ENCODE measurements around the gene PSMG4.

PSMG4 gene

DNA sequence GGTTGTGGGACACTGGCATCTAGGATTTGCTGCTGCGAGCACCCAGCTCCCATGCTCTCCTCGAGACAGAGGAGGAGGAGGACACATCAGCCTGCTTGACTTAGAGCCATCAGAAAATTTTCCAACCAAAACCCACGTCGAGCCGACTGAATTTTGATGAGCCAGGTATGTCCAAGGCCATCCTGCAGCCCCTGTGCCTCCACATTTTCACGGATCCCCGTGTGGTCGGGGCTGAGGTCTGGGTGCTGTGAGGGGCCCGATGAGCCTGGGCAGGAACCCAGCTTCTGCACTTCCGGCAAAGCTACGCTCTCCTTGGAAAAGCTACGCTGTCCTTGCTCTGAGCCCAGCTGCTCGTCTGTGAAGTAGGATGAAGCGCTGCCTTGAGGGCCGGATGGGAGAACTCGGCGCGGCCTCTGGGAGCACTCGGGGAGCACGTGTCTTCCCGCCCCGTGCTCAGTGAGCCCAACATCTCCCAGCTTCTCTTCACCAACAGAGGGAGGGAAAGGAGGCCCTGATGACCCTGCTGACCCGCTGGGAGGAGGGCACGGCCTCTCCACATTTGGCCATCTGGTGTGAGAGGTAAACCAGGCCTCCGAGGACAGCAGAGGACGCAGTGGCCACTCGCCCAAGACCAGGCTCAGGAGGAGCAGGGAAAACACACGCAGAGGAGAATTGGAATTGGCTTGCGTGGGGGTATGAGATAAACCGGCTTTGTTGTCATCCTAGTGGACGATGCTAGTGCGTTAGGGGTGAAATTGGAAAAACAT is 33.9 kb downstream of the PSMG4 start:
- DNase-seq, result no peak

DNA sequence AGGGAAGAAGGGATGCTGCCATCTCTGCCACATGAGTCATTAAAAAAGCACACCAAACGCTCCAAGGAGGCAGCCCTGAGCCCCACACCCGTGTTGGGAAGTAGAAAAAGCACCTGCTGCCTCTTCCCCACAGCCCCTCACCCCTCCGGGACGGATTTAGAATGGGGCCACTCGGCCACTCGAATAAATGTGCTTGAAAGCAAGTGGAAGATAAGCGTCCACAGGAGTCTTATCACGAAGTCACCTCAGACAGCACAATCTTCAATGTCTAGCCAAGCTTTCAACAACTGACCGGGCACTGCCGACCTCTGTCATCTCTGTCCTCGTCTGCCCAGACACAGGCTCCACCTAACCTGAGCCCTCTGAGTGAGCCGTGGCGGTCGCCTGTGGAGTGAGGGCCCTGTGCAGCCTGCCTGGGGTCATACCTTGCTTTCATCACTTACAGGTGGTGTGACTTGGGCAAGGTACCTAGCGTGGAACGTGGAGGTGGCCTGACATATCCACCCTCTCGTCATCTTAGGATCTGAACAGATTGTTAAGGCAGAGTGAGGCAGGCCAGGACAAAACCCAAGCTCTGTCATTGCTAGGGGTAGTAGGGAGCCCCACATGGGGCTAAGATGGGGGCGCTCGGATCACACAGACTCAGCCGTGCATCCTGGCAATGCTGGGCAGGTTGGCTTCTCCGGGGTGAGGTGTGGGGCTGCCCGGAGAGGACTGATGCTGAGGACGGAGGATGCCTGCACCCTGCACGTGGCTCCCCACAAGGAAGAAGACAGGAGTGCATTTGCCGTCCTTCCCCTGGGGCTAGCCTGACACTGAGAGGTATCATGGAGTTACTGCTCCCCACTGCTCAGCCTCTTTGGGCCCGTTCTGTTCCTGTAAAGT is 34.8 kb downstream of the PSMG4 start:
- DNase-seq, result no peak

DNA sequence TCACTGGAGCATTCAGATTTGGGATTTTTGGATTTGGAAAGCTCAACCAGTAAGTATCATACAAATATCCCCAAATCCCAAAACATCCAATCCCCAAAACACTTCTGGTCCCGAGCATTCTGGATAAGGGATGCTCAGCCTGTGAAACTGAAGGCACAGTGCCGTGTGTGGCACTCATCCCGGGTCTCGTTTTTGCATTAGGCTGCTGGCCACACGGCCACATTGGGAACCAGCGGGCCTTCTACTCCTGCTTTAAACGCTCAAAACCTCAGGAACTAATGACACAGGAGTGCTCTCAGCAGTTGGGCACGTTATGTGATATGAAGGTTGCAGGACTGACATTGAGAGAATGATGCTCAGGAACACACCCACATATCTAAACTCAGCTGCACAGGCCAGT is 35.6 kb downstream of the PSMG4 start:
- DNase-seq, result no peak

DNA sequence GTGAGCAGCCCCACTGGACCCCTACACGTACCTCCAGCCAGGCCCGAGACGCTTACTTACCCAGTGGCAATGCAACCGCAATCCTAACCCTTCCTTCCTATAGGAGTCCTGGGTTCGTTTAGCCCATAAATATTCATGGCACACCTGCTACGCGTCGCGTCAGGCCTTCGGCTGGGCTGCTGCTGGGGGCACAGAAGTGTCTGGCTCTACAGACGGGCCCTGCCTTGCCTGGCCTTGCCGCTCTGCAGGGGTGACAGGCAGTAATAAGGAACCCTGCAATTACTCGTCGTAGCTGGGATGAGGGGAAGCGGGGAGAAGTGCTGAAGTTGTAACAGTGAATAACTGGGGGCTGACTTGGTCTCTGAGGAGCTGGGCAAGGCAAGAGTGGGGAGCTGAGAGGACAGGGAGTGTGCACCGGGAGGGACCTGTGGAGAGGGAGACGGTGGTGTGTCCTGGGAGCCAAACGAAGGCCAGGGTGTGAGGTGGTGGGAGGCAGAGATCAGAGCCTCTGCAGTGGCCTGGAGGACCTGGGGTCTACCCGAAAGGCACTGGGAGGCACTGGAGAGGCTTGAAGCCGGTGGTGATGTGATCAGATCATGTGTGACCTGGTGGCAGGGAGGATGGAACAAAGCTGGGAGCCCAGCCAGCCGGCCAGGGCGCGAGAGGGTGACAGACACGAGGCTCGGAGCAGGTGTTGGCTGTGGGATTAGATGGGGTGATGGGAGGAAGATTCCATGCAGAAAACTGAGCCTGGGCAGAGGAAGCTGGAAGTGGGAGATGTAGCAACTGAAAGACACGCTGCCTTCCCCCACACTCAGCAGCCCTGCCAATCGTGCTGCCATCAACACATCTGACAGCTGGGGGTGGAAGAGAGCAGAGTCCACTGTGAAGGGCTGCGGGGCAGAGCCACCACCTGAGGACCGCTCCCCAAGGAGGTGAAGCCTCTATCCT is 36.4 kb downstream of the PSMG4 start:
- DNase-seq, result no peak

DNA sequence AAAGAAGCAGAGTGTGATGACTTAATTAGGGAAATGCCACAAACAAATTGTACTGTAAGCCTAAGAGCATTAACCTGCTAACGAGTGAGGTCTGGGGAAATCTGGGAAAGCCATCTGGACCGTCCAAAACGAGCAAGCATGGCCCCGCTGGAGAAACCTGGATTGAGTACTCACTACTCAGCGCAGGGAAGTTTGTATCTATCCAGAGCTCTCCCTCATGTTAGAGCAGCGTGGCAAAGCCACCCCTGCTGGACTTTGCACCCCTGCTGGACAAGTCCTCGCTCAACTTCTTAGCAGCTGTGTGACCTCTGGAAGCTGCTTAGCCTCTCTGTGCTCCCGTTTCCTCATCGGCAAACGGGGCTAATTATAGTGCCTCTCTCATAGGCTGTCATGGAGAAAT is 37.3 kb downstream of the PSMG4 start:
- no peak for DNase-seq

DNA sequence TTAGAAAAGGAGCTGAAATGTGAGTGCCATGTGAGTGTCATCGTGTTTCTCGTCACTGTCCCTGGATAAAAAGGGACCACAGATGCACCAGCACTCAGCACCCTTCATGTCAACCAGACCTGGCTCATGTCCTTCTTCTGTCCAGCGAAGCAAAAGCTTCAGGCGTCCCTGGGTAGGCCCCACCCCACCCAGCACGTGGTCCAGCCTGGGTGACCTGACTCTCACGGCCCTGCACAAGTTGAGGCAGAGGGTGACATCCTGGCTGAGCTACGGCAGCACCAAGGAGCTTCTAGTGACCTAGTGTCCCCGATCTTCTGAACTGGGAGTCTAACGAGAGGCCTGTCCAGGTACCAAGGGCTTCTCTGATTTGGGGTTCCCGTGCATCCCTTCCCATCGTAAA is 37.8 kb downstream of the PSMG4 start:
- DNase-seq, result no peak

DNA sequence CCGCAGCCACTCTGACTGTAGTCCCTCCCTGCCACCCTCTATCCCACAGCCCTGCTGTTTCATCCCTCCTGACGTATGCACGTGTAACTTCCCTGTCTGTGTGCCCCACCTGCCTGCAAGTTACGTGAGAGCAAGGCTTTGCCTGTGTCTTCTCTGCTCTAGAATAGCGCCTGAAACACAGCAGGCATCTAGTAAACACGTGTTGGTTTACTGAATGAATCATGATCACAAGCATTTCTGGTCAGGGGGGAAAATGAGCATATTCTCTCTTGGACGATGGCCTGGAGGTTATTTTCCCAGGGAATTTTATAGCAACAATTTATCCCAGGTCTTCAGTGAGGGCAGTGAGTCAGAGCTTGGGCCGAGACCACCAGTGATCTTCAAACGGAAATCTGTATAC is 38.3 kb downstream of the PSMG4 start:
- DNase-seq, result no peak

DNA sequence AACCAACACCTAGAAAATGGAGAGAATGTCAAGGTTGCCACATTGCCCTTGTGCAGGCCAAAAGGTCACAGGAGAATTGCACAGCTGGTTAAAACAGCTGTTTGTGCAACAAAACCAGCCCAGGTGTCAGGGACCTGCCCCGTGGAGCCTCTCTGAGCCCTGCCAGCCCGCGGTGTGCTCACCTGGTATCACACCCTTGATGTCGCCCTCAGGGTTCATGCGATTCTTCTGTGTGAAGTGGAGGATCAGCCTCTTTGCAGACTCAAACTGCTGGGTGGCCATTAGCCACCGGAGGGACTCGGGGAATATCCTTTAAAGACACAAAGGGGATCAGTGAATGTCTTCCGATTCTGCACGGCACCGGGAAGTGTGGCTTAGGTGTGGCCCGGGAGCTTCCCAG is 39.2 kb downstream of the PSMG4 start:
- no peak for DNase-seq

DNA sequence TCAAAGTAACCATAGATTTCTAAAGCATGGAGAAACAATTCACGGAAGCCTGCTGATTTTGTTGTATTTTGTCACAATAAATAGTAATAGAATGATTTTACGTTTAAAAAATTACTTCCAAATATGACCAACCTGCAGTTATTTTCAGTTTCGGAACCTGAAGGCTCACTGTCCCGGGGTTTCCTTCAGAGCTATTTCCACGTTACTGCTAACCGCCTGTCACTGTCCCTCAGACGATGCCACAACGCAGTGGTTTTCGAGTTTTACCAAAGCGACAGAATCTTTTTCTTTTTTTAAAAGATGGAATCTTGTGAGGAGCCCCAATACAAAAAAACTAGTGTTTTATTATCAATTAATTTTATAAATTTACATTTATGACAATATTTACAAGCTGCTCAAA is 40.5 kb downstream of the PSMG4 start:
- DNase-seq, result no peak

DNA sequence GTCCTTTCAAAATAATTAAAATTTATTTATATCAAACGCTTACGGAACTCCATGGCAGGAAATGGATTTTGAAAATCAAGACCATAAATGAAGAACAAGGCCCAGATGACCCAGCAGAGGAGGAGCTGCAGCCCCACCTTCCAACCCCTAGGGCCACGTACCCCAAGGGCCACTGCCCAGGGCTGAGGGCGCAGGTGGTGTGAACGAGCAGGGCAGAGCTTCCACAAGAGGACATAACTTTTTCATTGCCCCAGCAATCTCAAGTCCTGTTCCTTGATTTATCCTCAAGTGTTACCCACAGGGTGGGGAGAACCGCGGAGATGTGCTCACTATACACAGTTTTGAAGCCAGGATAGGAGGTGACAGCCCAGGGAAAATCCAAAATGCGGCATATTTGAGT is 42.8 kb downstream of the PSMG4 start:
- DNase-seq, result no peak

DNA sequence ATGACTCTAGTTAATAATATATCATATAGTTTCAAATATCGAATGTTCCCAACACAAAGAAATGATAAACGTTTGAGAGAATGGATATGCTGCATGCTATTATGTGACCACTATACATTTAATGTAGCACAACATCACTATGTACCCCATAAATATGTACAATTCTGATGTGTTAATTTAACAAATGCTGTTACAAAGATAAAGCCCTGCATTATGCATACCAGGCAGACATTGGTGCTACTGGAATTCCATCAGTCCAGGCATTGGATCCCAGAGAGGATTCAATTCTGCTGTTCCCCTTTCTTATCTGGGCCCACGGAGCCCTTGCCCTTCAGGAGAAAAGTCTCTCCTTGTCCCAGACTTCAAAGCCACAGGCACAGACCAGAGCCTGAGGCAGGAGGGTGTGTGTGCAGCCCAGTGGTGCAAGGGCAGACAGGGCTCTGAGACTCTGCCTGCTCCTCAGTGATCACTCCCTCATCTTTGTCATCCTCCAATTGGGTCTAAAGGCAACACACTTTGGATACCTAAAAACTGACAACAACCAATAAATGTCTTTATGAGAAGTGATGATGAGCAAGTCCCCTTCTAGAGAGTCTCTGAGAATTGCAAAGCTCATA is 45.2 kb downstream of the PSMG4 start:
- DNase-seq, result no peak

DNA sequence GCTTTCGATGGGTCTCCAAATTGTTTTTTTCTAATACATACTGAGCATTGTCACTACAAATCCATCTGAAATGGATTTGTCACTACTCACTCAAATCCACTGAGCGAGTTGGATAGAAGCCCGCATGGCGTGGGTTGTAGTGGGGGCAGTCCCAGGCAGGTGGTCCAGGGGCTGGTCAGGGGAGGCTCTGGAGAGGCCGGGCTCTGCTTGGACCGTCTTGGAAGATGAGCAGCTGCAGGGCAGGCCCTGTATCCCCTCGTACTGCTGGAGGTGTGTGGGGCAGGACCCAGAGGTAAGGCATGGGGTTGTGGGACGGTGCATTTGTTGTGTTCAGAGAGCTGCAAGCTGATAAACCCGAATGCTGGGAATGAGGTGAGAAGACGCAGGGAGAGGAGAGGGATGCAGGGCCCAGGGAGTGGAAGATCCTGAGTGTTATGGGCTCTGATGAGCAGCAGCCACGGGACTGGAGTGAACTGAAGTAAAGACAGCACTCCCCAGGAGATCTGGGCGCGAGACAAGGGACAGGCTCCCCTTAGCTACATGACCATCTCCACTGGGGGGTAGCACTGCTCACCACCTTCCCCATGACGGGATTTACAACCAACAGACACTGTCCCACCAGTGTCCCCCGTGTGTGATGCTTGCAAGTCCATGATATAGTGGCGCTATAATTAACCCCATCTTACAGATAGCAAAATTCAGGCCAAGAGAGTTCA is 45.9 kb downstream of the PSMG4 start:
- no peak for DNase-seq

DNA sequence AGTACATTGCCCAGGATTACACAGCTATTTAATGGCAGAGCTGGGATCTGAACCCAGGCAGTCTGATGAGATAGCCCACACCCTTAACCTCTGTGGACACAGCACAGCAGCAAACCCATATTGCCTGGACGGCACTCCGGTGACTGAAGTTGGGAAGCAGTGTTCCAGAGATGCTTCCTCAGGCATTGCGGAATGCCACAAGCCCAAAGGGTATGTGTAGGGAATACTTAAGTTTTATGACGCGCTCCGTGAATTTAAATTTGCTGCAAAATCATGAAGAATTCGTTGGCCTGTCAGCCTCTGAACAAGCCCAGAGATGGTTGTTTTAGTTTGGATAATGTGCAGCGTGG is 46.4 kb downstream of the PSMG4 start:
- DNase-seq, result no peak

DNA sequence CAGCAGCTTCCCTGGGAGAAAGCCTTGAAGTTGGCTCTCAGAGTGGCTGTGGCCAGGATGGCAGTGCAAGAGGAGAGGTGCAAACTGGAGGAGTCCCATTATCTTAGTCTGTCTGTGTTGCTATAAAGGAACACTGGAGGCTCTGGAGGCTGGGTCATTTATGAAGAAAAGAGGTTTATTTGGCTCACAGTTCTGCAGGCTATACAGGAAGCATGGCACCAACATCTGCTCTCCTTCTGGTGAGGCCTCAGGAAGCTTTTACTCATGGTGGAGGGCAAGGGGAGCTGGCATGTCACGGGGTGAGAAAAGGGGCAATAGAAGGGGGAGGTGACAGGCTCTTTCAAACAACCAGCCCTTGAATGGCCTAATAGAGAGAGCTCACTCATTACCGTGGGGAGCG is 47.1 kb downstream of the PSMG4 start:
- DNase-seq, result no peak

DNA sequence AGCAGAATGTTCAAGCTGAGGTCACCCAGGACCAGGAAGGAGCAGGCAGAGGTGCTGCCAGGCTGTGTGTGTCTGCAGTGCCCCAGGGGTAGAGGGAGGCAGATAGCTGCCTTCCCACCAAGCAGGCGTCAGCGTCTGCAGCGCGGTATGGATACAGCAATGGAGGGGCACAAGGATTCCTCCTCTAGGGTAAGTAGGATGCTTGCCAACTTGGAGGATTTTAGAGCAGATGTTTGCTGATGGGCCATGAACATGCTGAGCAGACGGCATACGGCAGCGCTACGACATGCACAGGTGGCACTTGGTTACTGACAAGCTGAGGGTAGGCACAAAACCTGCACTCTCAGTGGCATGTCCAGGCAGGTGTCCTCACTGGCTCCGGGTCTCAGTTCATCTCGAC is 48.1 kb downstream of the PSMG4 start:
- DNase-seq, result no peak

DNA sequence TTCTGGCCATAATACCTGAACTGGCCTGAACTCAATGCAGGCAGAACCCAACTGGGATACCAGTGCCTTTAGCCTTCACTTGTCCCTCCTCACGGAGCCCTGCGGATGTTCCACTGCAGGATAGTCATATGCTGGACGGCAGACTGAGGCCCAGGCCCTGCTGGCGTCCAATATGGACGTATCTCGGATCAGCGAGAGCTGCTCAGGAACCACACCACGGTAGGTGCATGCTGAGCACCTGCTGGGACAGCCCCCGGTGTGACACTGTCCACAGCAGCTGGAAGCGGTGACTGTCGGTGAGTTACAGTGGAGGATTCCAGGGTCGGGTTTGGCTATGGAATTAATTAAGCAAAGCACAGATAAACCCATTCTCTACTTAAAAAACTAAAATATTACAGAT is 48.7 kb downstream of the PSMG4 start:
- no peak for DNase-seq

DNA sequence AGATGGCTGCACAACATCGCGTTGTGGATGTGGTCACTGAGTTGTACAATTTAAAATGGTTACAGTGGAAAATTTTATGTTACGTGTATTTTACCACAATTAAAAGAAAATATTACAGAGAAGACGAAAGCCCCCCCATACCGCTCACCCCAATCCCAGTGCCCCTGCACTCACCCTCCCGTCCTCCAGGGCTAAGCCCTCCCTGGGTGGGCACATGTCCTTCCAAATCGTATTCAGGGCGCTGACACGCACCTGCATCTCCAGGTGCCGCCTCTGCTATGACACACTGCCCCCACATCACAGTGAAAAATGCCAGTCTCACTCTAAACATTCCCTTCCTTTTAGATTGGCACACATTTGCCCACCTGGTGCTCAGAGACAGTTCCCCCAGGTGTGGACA is 49.4 kb downstream of the PSMG4 start:
- no peak for DNase-seq

DNA sequence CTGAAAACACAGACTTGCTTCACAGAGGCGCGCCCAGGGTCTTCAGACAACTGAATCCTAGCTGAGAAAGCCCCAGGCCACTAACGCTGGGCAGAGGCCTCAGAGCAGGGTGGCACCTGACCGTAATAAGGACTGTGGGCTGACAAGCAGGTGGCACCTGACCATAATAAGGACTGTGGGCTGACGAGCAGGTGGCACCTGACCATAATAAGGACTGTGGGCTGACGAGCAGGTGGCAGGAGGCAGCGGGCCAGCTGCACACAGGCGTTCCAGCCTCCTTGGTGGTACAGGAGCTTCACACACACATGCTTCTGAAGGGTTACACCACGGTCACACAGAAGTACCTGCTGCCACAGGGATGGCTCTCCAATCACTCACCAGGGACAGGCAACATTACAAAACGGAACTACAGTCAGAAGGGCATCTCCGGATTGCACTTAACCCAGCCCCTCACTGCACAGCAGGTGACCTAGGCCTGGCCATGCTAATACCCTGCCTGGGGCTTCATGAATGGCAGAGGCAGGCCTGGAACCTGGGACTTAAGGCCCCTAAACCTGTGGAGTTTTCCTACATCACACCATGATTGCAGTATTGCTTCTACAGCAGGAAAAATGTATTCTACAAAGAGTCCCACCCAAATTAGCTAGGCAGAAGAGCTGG is 50.8 kb downstream of the PSMG4 start:
- DNase-seq, result no peak

DNA sequence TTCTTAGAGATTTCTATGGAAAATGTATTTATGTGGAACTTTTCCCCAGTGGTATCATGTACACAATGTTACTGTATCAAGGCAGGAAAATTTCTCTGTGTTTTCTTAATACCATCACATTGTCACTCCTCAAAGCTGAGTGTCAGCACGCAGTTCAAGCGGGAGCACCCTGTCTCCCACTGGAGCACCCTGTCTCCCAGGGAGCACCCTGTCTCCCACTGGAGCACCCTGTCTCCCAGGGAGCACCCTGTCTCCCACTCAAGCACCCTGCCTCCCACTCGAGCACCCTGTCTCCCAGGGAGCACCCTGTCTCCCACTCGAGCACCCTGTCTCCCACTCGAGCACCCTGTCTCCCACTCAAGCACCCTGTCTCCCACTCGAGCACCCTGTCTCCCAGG is 51.3 kb downstream of the PSMG4 start:
- no peak for DNase-seq

DNA sequence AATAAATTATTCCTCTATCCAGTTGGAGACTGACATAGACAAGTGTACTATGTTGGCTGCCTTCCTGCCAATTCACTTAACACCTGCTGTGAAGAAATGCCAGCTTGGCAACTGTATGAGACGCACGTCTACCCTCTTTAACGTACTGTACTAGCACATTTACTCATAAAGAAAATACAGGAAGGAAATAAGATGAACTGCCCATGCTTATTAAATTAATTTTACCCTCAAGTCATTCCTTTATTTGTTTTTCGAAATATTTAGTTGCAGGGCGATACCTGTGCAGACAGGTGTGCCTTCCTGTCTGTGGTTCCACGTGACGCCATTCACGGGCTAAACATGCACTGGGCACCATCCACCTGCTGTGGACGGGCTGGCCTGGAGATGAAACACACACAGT is 52.0 kb downstream of the PSMG4 start:
- no peak for DNase-seq

DNA sequence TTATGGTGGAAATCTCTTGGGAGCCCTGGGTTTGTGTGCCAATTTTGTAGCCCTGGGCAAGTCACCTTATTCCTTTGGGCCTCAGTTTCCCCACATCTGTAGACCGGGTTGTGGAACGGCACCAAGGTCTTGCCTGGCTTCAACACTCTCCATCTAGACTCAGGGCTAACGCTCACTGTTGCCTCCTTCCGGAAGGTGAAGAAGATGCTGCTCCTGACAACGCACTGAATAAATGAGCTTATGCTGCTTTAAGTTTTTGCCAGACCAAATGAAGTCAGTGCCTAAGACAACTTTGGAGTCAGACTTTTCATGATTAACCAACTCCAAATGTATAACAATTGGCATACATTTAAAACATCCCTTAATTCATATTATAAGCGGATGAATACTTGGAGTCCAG is 53.1 kb downstream of the PSMG4 start:
- DNase-seq, result no peak
